CD14-positive monocyte (primary cell): ENCODE measurements around the gene MATCAP1. TPM values are rescaled to one million over a fixed set of nuclear protein-coding genes. Genes with fewer than 3 reads are reported as not detected.

Experiments used
- DNase-seq, 3 donors: peaks; one replicate each; pipeline ENCODE4 v3.0.0-alpha.2; 2011 to 2022
- H2AFZ ChIP-seq: 2 replicates; pipeline ENCODE4 v1.6.0; 2012; ENCODE audit warnings: mild to moderate bottlenecking, low read depth, low read length, inconsistent platforms; ENCODE audit not compliant: insufficient read depth, poor library complexity, severe bottlenecking
- H3K27ac ChIP-seq, 2 donors: 1 replicate in 1 of 2; 2 replicates in 1 of 2; pipeline ENCODE4 v1.5.1; 2012 to 2013; ENCODE audit warnings: low read length in 2 of 2, control low read depth in 1 of 2, inconsistent platforms in 1 of 2, low read depth in 1 of 2, mild to moderate bottlenecking in 1 of 2
- H3K27me3 ChIP-seq, 2 donors: one replicate each; pipeline versions ENCODE4 v1.6.0 to v1.6.1; 2011 to 2013; ENCODE audit warnings: low read length in 2 of 2; ENCODE audit not compliant: control insufficient read depth in 2 of 2, insufficient read depth in 2 of 2
- H3K36me3 ChIP-seq, 2 donors: replicated peaks in 1 of 2; 1 replicate in 1 of 2; 2 replicates in 1 of 2; pipeline versions ENCODE4 v1.5.1 to v1.6.1; 2012 to 2013; ENCODE audit warnings: low read length in 2 of 2, control low read depth in 1 of 2, inconsistent platforms in 1 of 2, mild to moderate bottlenecking in 1 of 2; ENCODE audit not compliant: insufficient read depth in 2 of 2, control insufficient read depth in 1 of 2
- H3K4me1 ChIP-seq, 2 donors: 1 replicate in 1 of 2; 2 replicates in 1 of 2; pipeline versions ENCODE4 v1.5.1 to v1.6.1; 2012 to 2013; ENCODE audit warnings: low read length in 2 of 2, control low read depth in 1 of 2, inconsistent platforms in 1 of 2, mild to moderate bottlenecking in 1 of 2, moderate library complexity in 1 of 2; ENCODE audit not compliant: insufficient read depth in 2 of 2, control insufficient read depth in 1 of 2
- H3K4me2 ChIP-seq: replicated peaks from 2 replicates; pipeline ENCODE3; 2012; ENCODE audit warnings: low read length, moderate library complexity, mild to moderate bottlenecking; ENCODE audit not compliant: poor library complexity, severe bottlenecking; ENCODE audit errors: extremely low read depth
- H3K4me3 ChIP-seq, 3 experiments: fragments of 200-600 bp in 1 of 3; sonication (generic) in 1 of 3; replicated peaks in 1 of 3; 1 replicate in 2 of 3; 2 replicates in 1 of 3; pipeline ENCODE4 v1.5.1; 2011 to 2013; ENCODE audit warnings: low read length in 3 of 3, mild to moderate bottlenecking in 3 of 3, control low read depth in 2 of 3, low read depth in 2 of 3, inconsistent platforms in 1 of 3, moderate library complexity in 1 of 3
- H3K79me2 ChIP-seq: 2 replicates; pipeline ENCODE4 v1.6.0; 2012; ENCODE audit warnings: mild to moderate bottlenecking, control low read depth, inconsistent platforms, low read length, moderate library complexity; ENCODE audit not compliant: insufficient read depth
- H3K9ac ChIP-seq: 2 replicates; pipeline ENCODE4 v1.6.0; 2017; ENCODE audit warnings: low read length, mild to moderate bottlenecking; ENCODE audit not compliant: insufficient read depth, poor library complexity, severe bottlenecking
- H3K9me3 ChIP-seq, 2 donors: replicated peaks in 1 of 2; 1 replicate in 1 of 2; 2 replicates in 1 of 2; pipeline versions ENCODE4 v1.5.1 to v1.6.1; 2012 to 2013; ENCODE audit warnings: low read length in 2 of 2, control low read depth in 1 of 2; ENCODE audit not compliant: control insufficient read depth in 1 of 2, insufficient read depth in 1 of 2
- H4K20me1 ChIP-seq: 2 replicates; pipeline ENCODE4 v1.6.0; 2012; ENCODE audit warnings: mild to moderate bottlenecking, low read length, control low read depth, moderate library complexity; ENCODE audit not compliant: insufficient read depth
- H3K27ac Mint-ChIP-seq, 7 donors: one replicate each; pipeline ENCODE4 v1.8.0; 2020; ENCODE audit warnings: mild to moderate bottlenecking in 7 of 7, mixed read lengths in 7 of 7, moderate library complexity in 6 of 7, inconsistent platforms in 2 of 7
- H3K27me3 Mint-ChIP-seq, 3 donors: one replicate each; pipeline ENCODE4 v1.8.0; 2021 to 2022; ENCODE audit warnings: low read depth in 3 of 3, mild to moderate bottlenecking in 3 of 3, mixed read lengths in 3 of 3, moderate library complexity in 3 of 3, inconsistent platforms in 1 of 3
- H3K36me3 Mint-ChIP-seq, 2 donors: one replicate each; pipeline ENCODE4 v1.8.0; 2020; ENCODE audit warnings: mixed read lengths in 2 of 2, inconsistent platforms in 1 of 2, mild to moderate bottlenecking in 1 of 2
- H3K4me1 Mint-ChIP-seq: one replicate; pipeline ENCODE4 v1.8.0; 2020; ENCODE audit warnings: mild to moderate bottlenecking, mixed read lengths
- H3K4me3 Mint-ChIP-seq, 2 donors: one replicate each; pipeline ENCODE4 v1.8.0; 2020; ENCODE audit warnings: mild to moderate bottlenecking in 2 of 2, mixed read lengths in 2 of 2, moderate library complexity in 1 of 2
- H3K9me3 Mint-ChIP-seq, 7 donors: one replicate each; pipeline ENCODE4 v1.8.0; 2020 to 2022; ENCODE audit warnings: mixed read lengths in 7 of 7, mild to moderate bottlenecking in 6 of 7, moderate library complexity in 6 of 7, inconsistent platforms in 2 of 7
- WGBS: methylation state at CpG from one replicate; pipeline ENCODE4 v1.1.5; 2013; ENCODE audit warnings: missing lambda C conversion rate; ENCODE audit not compliant: insufficient coverage; 5-methylcytosine and 5-hydroxymethylcytosine counted together
- intact Hi-C, 2 donors: fragments of 100-400 bp; cut with micrococcal nuclease; formaldehyde crosslinking; loops; one replicate each; pipeline versions ENCODE4 v1.15.0 to v1.15.1; 2023
- polyA plus RNA-seq, 3 donors: library from polyadenylated mRNA; depleted of rRNA in 1 of 3; unstranded in 2 of 3; stranded (reverse) in 1 of 3; fragments of 300-500 nt in 2 of 3; fragments of >200 nt in 1 of 3; fragmentation: Illumina TruSeq in 2 of 3; gene quantifications; 1 replicate in 2 of 3; 2 replicates in 1 of 3; pipeline ENCODE4 v1.2.3, GENCODE V29; 2012 to 2021
- TF ChIP-seq, protein P1 (sequence below): fragments of 200-600 bp; IDR thresholded peaks from one replicate; pipeline ENCODE4 v1.8.0; 2022; ENCODE audit warnings: antibody characterized with exemption, mild to moderate bottlenecking

The MATCAP1 gene
- polyA plus RNA-seq, 3 donors, result 0.58 to 43.3 (median 0.99) TPM

DNA sequence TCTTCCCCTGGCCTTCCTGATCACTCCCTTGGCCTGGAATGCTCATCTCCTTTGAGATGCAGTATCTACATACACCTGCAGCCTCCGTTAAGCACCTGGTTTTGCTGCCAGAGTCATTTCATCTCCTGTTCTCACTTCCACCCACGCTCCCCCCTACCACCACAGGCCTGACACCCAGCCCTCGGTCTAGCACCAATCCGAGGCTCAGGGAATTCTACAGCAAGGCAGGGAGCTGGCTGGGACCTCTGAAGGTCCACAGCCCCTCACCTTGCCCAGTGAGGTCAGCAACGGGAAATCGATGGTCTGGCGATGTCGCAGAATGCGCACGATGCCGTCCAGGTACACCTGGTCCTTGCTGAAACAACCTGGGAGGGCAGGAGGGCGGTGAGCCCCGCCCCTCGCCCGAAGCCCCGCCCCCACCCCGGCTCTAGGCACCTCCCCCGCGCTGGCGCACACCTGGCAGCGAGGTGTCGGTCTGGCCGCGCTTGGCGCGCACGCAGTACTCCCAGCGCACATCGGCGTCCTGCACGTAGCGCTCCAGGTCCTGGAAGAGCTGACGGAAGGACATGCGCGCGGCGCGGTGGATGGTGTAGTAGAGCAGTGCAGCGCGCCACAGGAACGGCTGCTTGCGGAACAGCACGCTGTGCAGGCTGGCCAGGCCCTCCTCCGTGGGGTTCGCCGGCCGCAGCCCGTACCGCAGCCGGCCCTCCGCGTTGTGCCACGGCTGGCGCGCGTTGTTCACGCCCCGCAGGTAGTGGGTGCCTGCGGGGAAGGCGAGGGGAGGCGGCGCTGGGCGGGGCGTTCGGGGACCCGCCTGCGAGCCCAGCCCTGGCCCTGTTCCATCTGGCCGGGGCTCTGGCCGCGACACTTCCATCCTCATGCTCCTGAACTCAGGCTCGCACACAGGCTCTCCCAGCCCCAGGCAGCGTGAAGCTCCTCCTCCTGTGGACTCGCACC is 5.7 kb downstream of the MATCAP1 start:
- Histone ChIP-seq H3K27ac (no peak overlapping the region), H3K9me3 (no peaks in the 10 kb centered on the region), H3K9ac (no peak overlapping the region), H2AFZ (peak overlapping the region; percentile 55), H3K79me2 (peaks cover 8% of the 10 kb centered on the region), H3K36me3 (no peaks in the 10 kb centered on the region), H4K20me1 (peaks cover 32% of the 10 kb centered on the region), H3K4me1 (peaks cover 48 to 58% of the 10 kb centered on the region in 2 donors), H3K4me2 (peak overlapping the region; percentile 73), H3K27me3 (peaks cover 13 to 52% of the 10 kb centered on the region in 2 donors), H3K4me3 (peak overlapping the region in 1 of 3 experiments; percentile 67)
- Mint-ChIP-seq H3K36me3 (peaks cover 28 to 29% of the 10 kb centered on the region in 2 donors), H3K27me3 (peaks cover 40 to 68% (median 49%) of the 10 kb centered on the region in 3 donors), H3K4me3 (peak overlapping the region; percentile 64 to 91), H3K4me1 (peaks cover 23% of the 10 kb centered on the region), H3K9me3 (peaks cover 0 to 19% (median 5%) of the 10 kb centered on the region in 7 donors), H3K27ac (peak overlapping the region in 1 of 7 donors; percentile 2)
- WGBS, result 5% methylated on average over 65 of the region's 73 CpGs
- TF ChIP-seq, protein P1, sequence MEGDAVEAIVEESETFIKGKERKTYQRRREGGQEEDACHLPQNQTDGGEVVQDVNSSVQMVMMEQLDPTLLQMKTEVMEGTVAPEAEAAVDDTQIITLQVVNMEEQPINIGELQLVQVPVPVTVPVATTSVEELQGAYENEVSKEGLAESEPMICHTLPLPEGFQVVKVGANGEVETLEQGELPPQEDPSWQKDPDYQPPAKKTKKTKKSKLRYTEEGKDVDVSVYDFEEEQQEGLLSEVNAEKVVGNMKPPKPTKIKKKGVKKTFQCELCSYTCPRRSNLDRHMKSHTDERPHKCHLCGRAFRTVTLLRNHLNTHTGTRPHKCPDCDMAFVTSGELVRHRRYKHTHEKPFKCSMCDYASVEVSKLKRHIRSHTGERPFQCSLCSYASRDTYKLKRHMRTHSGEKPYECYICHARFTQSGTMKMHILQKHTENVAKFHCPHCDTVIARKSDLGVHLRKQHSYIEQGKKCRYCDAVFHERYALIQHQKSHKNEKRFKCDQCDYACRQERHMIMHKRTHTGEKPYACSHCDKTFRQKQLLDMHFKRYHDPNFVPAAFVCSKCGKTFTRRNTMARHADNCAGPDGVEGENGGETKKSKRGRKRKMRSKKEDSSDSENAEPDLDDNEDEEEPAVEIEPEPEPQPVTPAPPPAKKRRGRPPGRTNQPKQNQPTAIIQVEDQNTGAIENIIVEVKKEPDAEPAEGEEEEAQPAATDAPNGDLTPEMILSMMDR, result no peak
- intact Hi-C loops, result no loop called here
- peak in 2 of 3 donors; percentile 56 to 58 for DNase-seq

DNA sequence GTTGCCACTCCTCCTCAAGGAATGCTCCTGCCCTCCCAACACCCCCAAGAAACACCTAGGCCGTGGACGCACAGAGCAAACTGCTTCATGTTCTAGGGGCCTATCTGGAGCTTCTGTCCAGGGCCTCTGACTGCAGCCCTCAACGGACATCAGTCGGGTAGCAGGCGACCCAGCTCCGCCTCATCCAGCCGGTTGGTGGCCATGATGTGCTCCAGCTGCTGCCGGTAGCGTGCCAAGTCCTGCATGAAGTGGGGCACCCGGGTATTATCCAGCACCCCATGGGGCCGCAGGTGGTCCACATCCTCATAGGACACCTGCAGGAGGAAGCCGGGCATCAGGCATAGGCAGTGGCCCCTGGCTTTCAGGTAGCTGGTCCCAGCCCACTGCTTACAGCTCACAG is 7.1 kb downstream of the MATCAP1 start:
- Histone ChIP-seq H2AFZ (no peak overlapping the region), H3K27me3 (peaks cover 13 to 52% of the 10 kb centered on the region in 2 donors), H3K4me2 (no peak overlapping the region), H3K9ac (no peak overlapping the region), H3K4me3 (no peak overlapping the region), H3K27ac (no peak overlapping the region), H3K79me2 (no peaks in the 10 kb centered on the region), H4K20me1 (peaks cover 32% of the 10 kb centered on the region), H3K9me3 (no peaks in the 10 kb centered on the region), H3K36me3 (no peaks in the 10 kb centered on the region), H3K4me1 (peaks cover 51 to 58% of the 10 kb centered on the region in 2 donors)
- TF ChIP-seq, protein P1, result no peak
- Mint-ChIP-seq H3K4me1 (peaks cover 35% of the 10 kb centered on the region), H3K27me3 (peaks cover 46 to 80% (median 57%) of the 10 kb centered on the region in 3 donors), H3K36me3 (peaks cover 32 to 33% of the 10 kb centered on the region in 2 donors), H3K27ac (peak overlapping the region in 1 of 7 donors; percentile 69), H3K9me3 (peaks cover 0 to 19% (median 5%) of the 10 kb centered on the region in 7 donors), H3K4me3 (peak overlapping the region in 1 of 2 donors; percentile 75)
- 97% methylated on average over 12 of the region's 12 CpGs for WGBS
- DNase-seq, result no peak
- intact Hi-C loops, result no loop called here
